ENCODE results near the gene PLXNB3.

DNA sequence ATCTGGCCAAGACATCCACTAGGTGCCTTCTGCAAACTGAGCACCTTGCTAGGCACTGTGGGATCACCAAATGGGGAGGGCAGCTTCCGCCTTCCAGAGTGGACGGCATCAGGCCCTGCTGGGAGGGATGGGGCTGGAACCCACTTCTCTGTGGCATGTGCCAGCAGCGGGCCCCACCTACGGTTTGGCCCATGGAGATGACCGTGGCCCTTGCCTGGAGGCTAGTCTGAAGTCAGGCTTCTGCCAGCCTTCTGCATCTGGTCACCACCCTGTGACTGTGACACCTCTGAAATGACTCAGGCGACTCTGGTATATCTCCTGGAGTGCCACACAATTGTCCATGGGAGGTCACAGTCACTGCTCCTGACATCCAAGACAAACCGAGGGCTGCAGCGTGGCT is 37.6 kb downstream of the PLXNB3 start:
- TF ChIP-seq CTCF (IDR thresholded peaks at IDR 0.05) (no peak), POLR2AphosphoS5 (IDR thresholded peaks at IDR 0.05) (no peak)
